GM23338 (cell line): ENCODE data around the gene SLC36A3.

Experiments used
- CREB1 ChIP-seq: fragments of 250-450 bp; sonication (Bioruptor Pico); IDR thresholded peaks from 2 replicates; pipeline ENCODE4 v1.5.0; 2020; ENCODE audit warnings: low read depth, mild to moderate bottlenecking, moderate library complexity
- CTCF ChIP-seq, 2 experiments: fragments of 200-600 bp in 1 of 2; sonication (generic) in 1 of 2; conservative IDR thresholded peaks; 2 replicates each; pipeline versions ENCODE4 v1.5.1 to v1.6.1; 2016 to 2017; ENCODE audit warnings: antibody characterized with exemption in 2 of 2, low read depth in 2 of 2, mild to moderate bottlenecking in 2 of 2, moderate library complexity in 1 of 2
- EZH2 ChIP-seq: fragments of 200-600 bp; sonication (generic); IDR thresholded peaks from one replicate; pipeline ENCODE4 v1.8.0; 2017; ENCODE audit warnings: antibody characterized with exemption, mild to moderate bottlenecking, low read depth; ENCODE audit not compliant: unreplicated experiment
- EZH2phosphoT487 ChIP-seq: fragments of 200-600 bp; sonication (generic); IDR thresholded peaks from one replicate; pipeline ENCODE4 v1.8.1; 2018; ENCODE audit warnings: antibody characterized with exemption; ENCODE audit not compliant: unreplicated experiment
- POLR2AphosphoS5 ChIP-seq: IDR thresholded peaks from 2 replicates; pipeline ENCODE4 v1.6.1; 2016; ENCODE audit warnings: antibody characterized with exemption, low read depth

DNA sequence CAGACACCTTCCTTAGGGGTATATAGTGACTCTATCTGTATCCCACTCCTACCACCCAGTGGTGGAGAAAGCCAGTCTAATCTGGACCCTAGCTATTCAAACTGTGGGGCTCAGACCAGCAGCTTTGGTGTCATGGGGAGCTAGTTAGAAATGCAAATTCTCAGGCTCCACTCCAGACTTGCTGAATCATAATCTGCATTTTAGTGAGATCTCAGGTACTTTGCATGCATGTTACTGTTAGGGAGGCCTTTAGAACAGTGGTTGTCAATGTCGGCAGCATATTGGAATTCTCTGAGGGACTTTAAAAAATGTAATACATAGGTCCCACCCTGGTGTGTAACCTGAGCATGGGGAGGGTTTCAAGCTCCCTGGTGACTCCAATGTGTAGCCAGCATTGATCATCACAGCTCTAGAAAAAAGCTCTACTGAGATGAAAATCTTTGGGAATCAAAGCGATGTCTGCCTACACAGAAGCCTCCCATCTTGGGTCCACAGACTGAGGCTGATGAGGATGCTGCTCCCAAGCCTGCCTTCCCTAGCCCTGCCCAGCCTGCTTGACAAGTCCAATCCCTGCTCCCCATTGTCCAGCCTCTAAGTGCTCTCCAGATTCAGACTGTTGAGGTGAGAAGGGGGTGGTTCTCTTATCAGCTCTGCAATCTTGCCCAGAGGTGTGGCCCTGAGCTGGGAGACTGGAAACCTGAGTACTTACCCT is 62.5 kb downstream of the SLC36A3 start:
- TF ChIP-seq POLR2AphosphoS5 (no peak), EZH2phosphoT487 (no peak), CTCF (conservative IDR thresholded peaks at IDR 0.05; ENCODE audit: low read depth in 2 of 2) (no peak), CREB1 (CRISPR knock-in tag) (no peak), EZH2 (no peak)
